Keratinocyte (primary cell): ENCODE measurements around the gene SHC1. TPM values are rescaled to one million over a fixed set of nuclear protein-coding genes. Genes with fewer than 3 reads are reported as not detected.

Source experiments
- DNase-seq: peaks from one replicate; pipeline ENCODE4 v3.0.0-alpha.2; 2011; ENCODE audit warnings: low read depth, missing footprints, low spot score
- FAIRE-seq: peaks from 2 replicates; lab custom pipeline; 2011; peaks lifted over from hg19 to GRCh38; lab: Jason Lieb, UNC
- H2AFZ ChIP-seq: 2 replicates; pipeline ENCODE4 v1.6.0; 2012; ENCODE audit warnings: low read length, control low read depth, inconsistent platforms; ENCODE audit not compliant: control insufficient read depth
- H3K27ac ChIP-seq: 2 replicates; pipeline ENCODE4 v1.5.1; 2011; ENCODE audit warnings: low read length; ENCODE audit not compliant: control insufficient read depth, insufficient read depth
- H3K27me3 ChIP-seq: 3 replicates; pipeline ENCODE4 v1.6.0; 2011; ENCODE audit warnings: low read length; ENCODE audit not compliant: control insufficient read depth, insufficient read depth; ENCODE audit errors: extremely low read depth
- H3K36me3 ChIP-seq, 2 experiments: 2 replicates in 1 of 2; 3 replicates in 1 of 2; pipeline ENCODE4 v1.5.1; 2011; ENCODE audit warnings: low read length in 2 of 2, mild to moderate bottlenecking in 1 of 2; ENCODE audit not compliant: control insufficient read depth in 2 of 2, insufficient read depth in 2 of 2; ENCODE audit errors: extremely low read depth in 1 of 2
- H3K4me1 ChIP-seq: 3 replicates; pipeline ENCODE4 v1.5.1; 2011; ENCODE audit warnings: low read length; ENCODE audit not compliant: control insufficient read depth, insufficient read depth; ENCODE audit errors: extremely low read depth
- H3K4me2 ChIP-seq: 3 replicates; pipeline ENCODE4 v1.6.0; 2011; ENCODE audit warnings: low read depth, low read length; ENCODE audit not compliant: control insufficient read depth, insufficient read depth; ENCODE audit errors: extremely low read depth
- H3K4me3 ChIP-seq, 3 experiments: fragments of 200-600 bp in 1 of 3; sonication (generic) in 1 of 3; 2 replicates in 2 of 3; 3 replicates in 1 of 3; pipeline ENCODE4 v1.5.1; 2011 to 2016; ENCODE audit warnings: low read length in 3 of 3, mild to moderate bottlenecking in 3 of 3, control low read depth in 2 of 3, inconsistent platforms in 1 of 3, low read depth in 1 of 3, mixed read lengths in 1 of 3, mixed run types in 1 of 3, moderate library complexity in 1 of 3; ENCODE audit not compliant: control insufficient read depth in 2 of 3, insufficient read depth in 2 of 3; ENCODE audit errors: extremely low read depth in 1 of 3
- H3K79me2 ChIP-seq: 2 replicates; pipeline ENCODE4 v1.6.0; 2012; ENCODE audit warnings: low read length; ENCODE audit not compliant: control insufficient read depth, insufficient read depth
- H3K9ac ChIP-seq: 3 replicates; pipeline ENCODE4 v1.6.0; 2011; ENCODE audit warnings: low read length; ENCODE audit not compliant: control insufficient read depth, insufficient read depth; ENCODE audit errors: extremely low read depth
- H3K9me1 ChIP-seq: 3 replicates; pipeline ENCODE4 v1.6.0; 2011; ENCODE audit warnings: low read length; ENCODE audit not compliant: control insufficient read depth, insufficient read depth; ENCODE audit errors: extremely low read depth
- H3K9me3 ChIP-seq: 2 replicates; pipeline ENCODE4 v1.5.1; 2012; ENCODE audit warnings: low read depth, low read length; ENCODE audit not compliant: control insufficient read depth
- H4K20me1 ChIP-seq: 3 replicates; pipeline ENCODE4 v1.6.0; 2011; ENCODE audit warnings: low read length; ENCODE audit not compliant: control insufficient read depth, insufficient read depth; ENCODE audit errors: extremely low read depth
- CTCF ChIP-seq, 3 experiments: IDR thresholded peaks in 1 of 3; conservative IDR thresholded peaks in 1 of 3; optimal IDR thresholded peaks in 1 of 3; 2 replicates in 2 of 3; 3 replicates in 1 of 3; pipeline versions ENCODE3 to v1.5.1; 2011; ENCODE audit warnings: low read length in 3 of 3, mild to moderate bottlenecking in 3 of 3, moderate library complexity in 2 of 3, control low read depth in 1 of 3, inconsistent platforms in 1 of 3; ENCODE audit not compliant: insufficient read depth in 2 of 3; ENCODE audit errors: extremely low read depth in 1 of 3
- EZH2 ChIP-seq: IDR thresholded peaks from one replicate; pipeline ENCODE4 v1.6.1; 2012; ENCODE audit warnings: inconsistent platforms, mild to moderate bottlenecking, low read length, moderate library complexity
- dilution Hi-C: fragments of 300-500 bp; cut with MboI; formaldehyde crosslinking; loops from one replicate; pipeline ENCODE4 v1.7.0; 2020; ENCODE audit warnings: low sequenced_read_pairs; ENCODE audit not compliant: extremely low pct_ligation_motif_present
- polyA plus RNA-seq, 5 experiments: library from polyadenylated mRNA; depleted of rRNA in 3 of 5; stranded (reverse) in 3 of 5; stranded (forward) in 1 of 5; unstranded in 1 of 5; fragments of >200 nt; gene quantifications; 1 replicate in 1 of 5; 2 replicates in 3 of 5; 3 replicates in 1 of 5; pipeline versions ENCODE4 v1.2.1 to v1.2.3, GENCODE V29; 2011 to 2012; ENCODE audit warnings: missing spikeins in 2 of 5, low read depth in 1 of 5, low replicate concordance in 1 of 5

SHC1 gene
- polyA plus RNA-seq, 1 donor (not counting 4 experiments of a cell fraction or from before 2014, with no cell fraction given), result 245 TPM

- dilution Hi-C loops, result no loop called here
- Histone ChIP-seq H3K79me2 (peaks cover 55% of the 10 kb centered on the region), H3K9ac (no peak overlapping the region), H3K4me1 (peaks cover 38% of the 10 kb centered on the region), H3K4me3 (no peak overlapping the region), H3K27ac (no peak overlapping the region), H3K9me3 (no peaks in the 10 kb centered on the region), H2AFZ (no peak overlapping the region), H3K27me3 (no peaks in the 10 kb centered on the region), H3K36me3 (peaks cover 35 to 56% of the 10 kb centered on the region in 2 experiments), H3K4me2 (no peak overlapping the region), H3K9me1 (no peaks in the 10 kb centered on the region), H4K20me1 (no peaks in the 10 kb centered on the region)
- DNase-seq (no peak), FAIRE-seq (no peak)
- TF ChIP-seq CTCF (optimal IDR thresholded peaks at IDR 0.05 in 1 of 3, IDR thresholded peaks at IDR 0.05 in 1 of 3, conservative IDR thresholded peaks at IDR 0.05 in 1 of 3; ENCODE audit: extremely low read depth in 1 of 3, insufficient read depth in 2 of 3, low read length in 3 of 3) (no peak), EZH2 (no peak)
Observed at GRCh38 chr1:154964359-154964758, 6.2 kb downstream of the SHC1 start.

DNA sequence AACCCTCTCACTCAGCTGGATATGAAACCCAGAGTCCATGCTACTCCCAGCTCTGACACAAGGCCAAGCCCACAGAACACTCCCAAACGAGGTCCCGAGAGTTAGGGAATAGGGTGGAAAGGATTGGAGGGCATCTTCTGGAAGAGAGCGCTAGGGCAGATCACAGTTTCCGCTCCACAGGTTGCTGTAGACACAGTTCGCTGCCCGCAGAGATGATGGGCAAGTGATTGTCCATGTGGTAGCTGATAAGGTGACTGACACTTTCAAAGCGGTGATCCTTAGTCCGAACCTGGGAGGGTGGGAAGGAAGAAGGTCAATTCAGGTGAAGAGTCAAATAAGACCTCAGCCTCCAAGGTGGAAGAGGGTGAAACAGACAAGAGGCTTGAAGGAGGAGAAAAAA, 6.9 kb downstream of the SHC1 start:
- Histone ChIP-seq H3K9ac (no peak overlapping the region), H3K4me1 (peaks cover 31% of the 10 kb centered on the region), H2AFZ (no peak overlapping the region), H3K27ac (no peak overlapping the region), H3K9me1 (no peaks in the 10 kb centered on the region), H3K9me3 (no peaks in the 10 kb centered on the region), H3K79me2 (peaks cover 50% of the 10 kb centered on the region), H3K27me3 (no peaks in the 10 kb centered on the region), H3K4me2 (no peak overlapping the region), H3K36me3 (peaks cover 35 to 55% of the 10 kb centered on the region in 2 experiments), H3K4me3 (no peak overlapping the region), H4K20me1 (no peaks in the 10 kb centered on the region)
- FAIRE-seq (no peak), DNase-seq (no peak)
- TF ChIP-seq EZH2 (no peak), CTCF (optimal IDR thresholded peaks at IDR 0.05 in 1 of 3, IDR thresholded peaks at IDR 0.05 in 1 of 3, conservative IDR thresholded peaks at IDR 0.05 in 1 of 3; ENCODE audit: extremely low read depth in 1 of 3, insufficient read depth in 2 of 3, low read length in 3 of 3) (no peak)
- dilution Hi-C loops, result no loop called here
